GM15510 (cell line): ENCODE measurements around the gene CRYBB3.

Experiments
- POLR2A ChIP-seq: IDR thresholded peaks from 3 replicates; pipeline ENCODE4 v1.6.1; 2011; ENCODE audit warnings: borderline replicate concordance; ENCODE audit not compliant: insufficient read length; ENCODE audit errors: extremely low read depth

CRYBB3 gene

GRCh38 chr22:25193130-25193529 lies 6.5 kb upstream of the CRYBB3 start:
- no peak for TF ChIP-seq POLR2A

GRCh38 chr22:25193548-25193947 lies 6.1 kb upstream of the CRYBB3 start:
- no peak for TF ChIP-seq POLR2A

GRCh38 chr22:25196326-25196725 lies 3.3 kb upstream of the CRYBB3 start:
- TF ChIP-seq POLR2A: no peak

- TF ChIP-seq POLR2A: no peak
Measured at GRCh38 chr22:25197340-25197739, 2.3 kb upstream of the CRYBB3 start.

GRCh38 chr22:25200967-25201366 lies 1.3 kb downstream of the CRYBB3 start:
- no peak for TF ChIP-seq POLR2A

GRCh38 chr22:25201557-25202273 lies 2.1 kb downstream of the CRYBB3 start:
- no peak for TF ChIP-seq POLR2A

- TF ChIP-seq POLR2A: no peak
Measured at GRCh38 chr22:25202290-25202921, 2.7 kb downstream of the CRYBB3 start.

GRCh38 chr22:25203082-25203481 lies 3.4 kb downstream of the CRYBB3 start:
- no peak for TF ChIP-seq POLR2A

- TF ChIP-seq POLR2A: no peak
Measured at GRCh38 chr22:25205847-25206246, 6.2 kb downstream of the CRYBB3 start.

GRCh38 chr22:25206998-25207397 lies 7.3 kb downstream of the CRYBB3 start:
- TF ChIP-seq POLR2A: no peak

- TF ChIP-seq POLR2A: no peak
Measured at GRCh38 chr22:25207553-25208157, 8.0 kb downstream of the CRYBB3 start.

GRCh38 chr22:25208328-25208727 lies 8.7 kb downstream of the CRYBB3 start:
- TF ChIP-seq POLR2A: no peak

GRCh38 chr22:25208743-25209505 lies 9.3 kb downstream of the CRYBB3 start:
- no peak for TF ChIP-seq POLR2A

- no peak for TF ChIP-seq POLR2A
Measured at GRCh38 chr22:25210793-25211192, 11.1 kb downstream of the CRYBB3 start.

GRCh38 chr22:25212337-25212736 lies 12.7 kb downstream of the CRYBB3 start:
- TF ChIP-seq POLR2A: no peak
